Left ventricle myocardium inferior (tissue), 1 donor: ENCODE measurements around the gene DLG2. TPM values are rescaled to one million over a fixed set of nuclear protein-coding genes. Genes with fewer than 3 reads are reported as not detected.

ENCODE experiments used
- DNase-seq: peaks from one replicate; pipeline ENCODE4 v3.0.0-alpha.2; 2020
- H3K27ac ChIP-seq: fragments of 200-600 bp; replicated peaks from 2 replicates; pipeline ENCODE4 v1.8.0; 2021
- H3K27me3 ChIP-seq: fragments of 200-600 bp; 2 replicates; pipeline ENCODE4 v1.8.0; 2021; ENCODE audit warnings: low read depth
- H3K36me3 ChIP-seq: fragments of 200-600 bp; 2 replicates; pipeline ENCODE4 v1.8.0; 2021
- H3K4me1 ChIP-seq: fragments of 200-600 bp; 2 replicates; pipeline ENCODE4 v1.8.0; 2021
- H3K4me3 ChIP-seq: fragments of 200-600 bp; 2 replicates; pipeline ENCODE4 v1.8.0; 2021; ENCODE audit warnings: mild to moderate bottlenecking, moderate library complexity
- H3K9me3 ChIP-seq: fragments of 200-600 bp; replicated peaks from 2 replicates; pipeline ENCODE4 v1.8.0; 2021
- CTCF ChIP-seq: fragments of 200-600 bp; IDR thresholded peaks from 2 replicates; pipeline ENCODE4 v1.8.0; 2021; ENCODE audit warnings: antibody characterized with exemption, mild to moderate bottlenecking, borderline replicate concordance
- intact Hi-C: fragments of 100-400 bp; cut with micrococcal nuclease; formaldehyde crosslinking; loops from one replicate; pipeline ENCODE4 v1.11.0; 2022
- total RNA-seq: library from RNA; stranded (reverse); fragmentation: NEBNext Ultra II Directional; extraction: Animal tissue kit (Norgen Biotek cat#: 25700); gene quantifications from one replicate; pipeline ENCODE4 v1.2.1, GENCODE V29; 2021
- donor health status: DM: no; HTN: yes; CAD: no; lungs with severe emphysema.

Gene DLG2
- total RNA-seq, 1 donor from 2014 or later, result 6.5 TPM

- Histone ChIP-seq H3K4me1 (no peaks in the 10 kb centered on the region), H3K36me3 (no peaks in the 10 kb centered on the region), H3K9me3 (no peaks in the 10 kb centered on the region), H3K4me3 (no peak overlapping the region), H3K27me3 (no peaks in the 10 kb centered on the region), H3K27ac (no peak overlapping the region)
- intact Hi-C loops, result no loop called here
- no peak for TF ChIP-seq CTCF
- DNase-seq, result no peak
These were observed 1977.7 kb downstream of the DLG2 start for GRCh38 chr11:83649528-83649855.

GRCh38 chr11:83648610-83649527, 1978.3 kb downstream of the DLG2 start:
- intact Hi-C loops, result no loop called here
- no peaks in the 10 kb centered on the region for H3K27me3 ChIP-seq
- H3K4me3 ChIP-seq, result no peak overlapping the region
- H3K4me1 ChIP-seq, result no peaks in the 10 kb centered on the region
- no peak overlapping the region for H3K27ac ChIP-seq
- H3K9me3 ChIP-seq, result no peaks in the 10 kb centered on the region
- DNase-seq, result no peak
- TF ChIP-seq CTCF, result no peak
- H3K36me3 ChIP-seq, result no peaks in the 10 kb centered on the region

GRCh38 chr11:83645561-83645960, 1981.6 kb downstream of the DLG2 start:
- no peaks in the 10 kb centered on the region for H3K9me3 ChIP-seq
- no peak for TF ChIP-seq CTCF
- peaks cover 16% of the 10 kb centered on the region for H3K4me1 ChIP-seq
- DNase-seq, result no peak
- no peaks in the 10 kb centered on the region for H3K36me3 ChIP-seq
- intact Hi-C loops, result no loop called here
- no peaks in the 10 kb centered on the region for H3K27me3 ChIP-seq
- H3K27ac ChIP-seq, result no peak overlapping the region
- no peak overlapping the region for H3K4me3 ChIP-seq

GRCh38 chr11:83643115-83643514, 1984.0 kb downstream of the DLG2 start:
- no peak for TF ChIP-seq CTCF
- no peaks in the 10 kb centered on the region for H3K36me3 ChIP-seq
- intact Hi-C loops, result no loop called here
- no peak overlapping the region for H3K27ac ChIP-seq
- peaks cover 16% of the 10 kb centered on the region for H3K4me1 ChIP-seq
- no peaks in the 10 kb centered on the region for H3K27me3 ChIP-seq
- DNase-seq, result no peak
- no peak overlapping the region for H3K4me3 ChIP-seq
- no peaks in the 10 kb centered on the region for H3K9me3 ChIP-seq

GRCh38 chr11:83642500-83642899, 1984.6 kb downstream of the DLG2 start:
- Histone ChIP-seq H3K36me3 (no peaks in the 10 kb centered on the region), H3K9me3 (no peaks in the 10 kb centered on the region), H3K4me1 (peaks cover 16% of the 10 kb centered on the region), H3K27me3 (no peaks in the 10 kb centered on the region), H3K27ac (no peak overlapping the region), H3K4me3 (no peak overlapping the region)
- TF ChIP-seq CTCF, result no peak
- intact Hi-C loops, result no loop called here
- no peak for DNase-seq
